Left colon (tissue), 2 donors: Measurements from ENCODE around the gene CHSY3. TPM values are rescaled to one million over a fixed set of nuclear protein-coding genes. Genes with fewer than 3 reads are reported as not detected.

Source experiments
- ATAC-seq: fragments of 200-7000 bp; cut with Tn5 transposase; one replicate; pipeline ENCODE4 v1.9.1; 2020; ENCODE audit warnings: mild to moderate bottlenecking, moderate library complexity
- DNase-seq, 2 donors: peaks; one replicate each; pipeline ENCODE4 v3.0.0-alpha.2; 2020
- intact Hi-C, 2 donors: fragments of 100-400 bp; cut with DNase I in 1 of 2; cut with micrococcal nuclease in 1 of 2; formaldehyde crosslinking; loops; one replicate each; pipeline versions ENCODE4 v1.11.2 to v1.14.0; 2022; cut with DNase I, micrococcal nuclease
- total RNA-seq, 2 donors: library from RNA; stranded (reverse); fragmentation: NEBNext Ultra II Directional; extraction: Animal tissue kit (Norgen Biotek cat#: 25700); gene quantifications; one replicate each; pipeline ENCODE4 v1.2.1, GENCODE V29; 2021
- donor health status: DM: no; HTN: no; CAD: no.
- donor health status: DM: yes; HTN: yes; CAD: no.

CHSY3 gene
- total RNA-seq, 2 donors from 2014 or later, result 0.52 to 0.67 TPM

DNA sequence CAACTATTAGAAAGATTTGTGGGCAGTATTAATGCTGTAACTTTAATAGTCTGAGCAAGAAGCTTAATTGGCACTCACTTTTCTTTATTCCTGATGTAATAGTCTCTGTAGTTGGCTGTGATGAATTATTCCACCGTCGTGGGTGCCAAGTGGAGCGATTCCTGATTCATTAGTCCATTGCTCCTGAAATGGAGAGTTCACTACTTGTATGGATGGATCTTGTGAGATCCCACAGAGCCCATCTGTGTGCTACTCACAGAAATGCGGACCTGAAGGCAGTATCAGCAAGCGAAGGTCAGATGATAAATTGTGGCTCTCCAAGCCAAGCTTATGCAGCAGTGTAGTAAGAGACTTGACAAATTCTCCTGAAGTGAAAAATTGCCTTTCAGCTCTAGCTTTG lies 212.2 kb downstream of the CHSY3 start:
- intact Hi-C loops, result no loop called here
- DNase-seq (no peak), ATAC-seq (no peak)

DNA sequence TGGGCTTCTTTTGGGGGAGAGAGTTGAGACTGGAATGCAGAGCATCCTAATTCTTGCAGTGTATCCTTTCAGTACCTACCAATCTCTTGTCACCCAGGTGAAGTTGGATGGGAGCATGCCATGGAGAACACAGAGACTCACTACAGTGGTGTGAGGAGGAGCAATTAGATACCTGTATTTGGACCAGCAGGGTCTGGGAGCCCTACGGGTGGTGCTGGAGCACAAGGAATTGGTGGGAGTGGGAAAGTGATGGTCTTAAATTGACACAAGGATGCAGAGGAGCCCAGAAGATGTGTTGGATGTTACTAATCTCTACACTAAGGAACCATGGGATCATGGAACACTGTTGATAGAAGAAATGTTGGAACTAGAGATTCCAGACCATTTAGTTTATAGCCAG lies 212.7 kb downstream of the CHSY3 start:
- DNase-seq (no peak), ATAC-seq (no peak)
- intact Hi-C loops, result no loop called here

GRCh38 chr5:130126746-130127145 lies 222.5 kb downstream of the CHSY3 start:
- ATAC-seq, result no peak
- DNase-seq, result no peak
- intact Hi-C loops, result no loop called here

- intact Hi-C loops, result no loop called here
- no peak for ATAC-seq
- DNase-seq, result no peak
Measured at GRCh38 chr5:130135506-130135905, 231.2 kb downstream of the CHSY3 start.

DNA sequence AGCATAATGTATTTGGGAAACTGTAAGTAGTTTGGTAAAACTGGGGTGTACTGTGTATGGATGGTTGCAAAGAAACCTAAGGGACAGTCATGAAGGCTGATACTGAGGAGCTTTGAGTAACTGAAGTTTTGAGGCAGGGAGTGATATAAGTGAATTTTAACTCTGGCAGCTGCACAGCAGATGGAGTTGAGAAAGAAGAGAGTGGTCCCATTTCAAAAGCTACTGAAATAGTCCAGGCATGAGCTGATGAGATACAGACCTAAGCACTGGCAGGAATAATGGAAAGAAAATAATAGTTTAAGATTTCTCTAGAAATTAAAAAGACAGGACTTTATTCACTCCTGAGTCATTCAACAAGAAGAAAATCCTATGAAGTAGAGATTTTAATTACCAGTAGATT lies 232.0 kb downstream of the CHSY3 start:
- DNase-seq (no peak), ATAC-seq (no peak)
- intact Hi-C loops, result no loop called here

- intact Hi-C loops, result no loop called here
- ATAC-seq (no peak), DNase-seq (no peak)
Measured at GRCh38 chr5:130137681-130138080, 233.4 kb downstream of the CHSY3 start.

GRCh38 chr5:130138406-130139045 lies 234.3 kb downstream of the CHSY3 start:
- intact Hi-C loops, result no loop called here
- ATAC-seq, result no peak
- no peak for DNase-seq

DNA sequence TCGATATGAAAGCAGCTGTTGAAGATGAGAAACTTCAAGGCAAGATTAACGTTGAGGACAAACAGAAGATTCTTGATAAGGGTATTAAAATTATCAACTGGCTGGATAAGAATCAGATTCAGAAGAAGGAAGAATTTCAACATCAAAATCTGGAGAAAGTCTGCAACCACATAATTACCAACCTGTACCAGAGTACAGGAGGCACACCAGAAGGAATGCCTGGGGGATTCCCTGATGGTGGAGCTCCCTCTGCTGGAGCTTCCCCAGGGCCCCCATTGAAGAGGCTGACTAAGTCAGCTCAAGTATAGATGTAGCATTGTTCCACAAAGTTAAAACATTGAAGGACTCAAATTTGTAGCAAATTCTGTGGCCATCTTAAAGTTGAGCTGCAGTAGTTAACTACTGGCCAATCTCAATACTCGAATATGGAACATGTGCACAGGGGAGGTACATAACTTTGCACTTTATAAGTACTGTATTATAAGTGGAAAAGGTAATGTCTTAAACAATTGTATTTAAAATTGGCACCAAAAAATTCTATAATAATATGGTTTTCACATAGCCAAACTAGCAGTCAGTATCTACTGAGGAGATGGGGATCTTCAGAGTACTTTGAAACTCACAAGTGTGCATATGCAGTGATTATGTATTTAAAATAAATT lies 237.5 kb downstream of the CHSY3 start:
- no peak for ATAC-seq
- peak in 1 of 2 donors; percentile 18 for DNase-seq
- intact Hi-C loops, result no loop called here

GRCh38 chr5:130151239-130151638 lies 247.0 kb downstream of the CHSY3 start:
- no peak for ATAC-seq
- DNase-seq, result no peak
- intact Hi-C loops, result no loop called here

GRCh38 chr5:130155345-130156011 lies 251.2 kb downstream of the CHSY3 start:
- ATAC-seq, result no peak
- no peak for DNase-seq
- intact Hi-C loops, result no loop called here

- intact Hi-C loops, result no loop called here
- ATAC-seq (no peak), DNase-seq (no peak)
Measured at GRCh38 chr5:130158036-130158435, 253.8 kb downstream of the CHSY3 start.

- no peak for DNase-seq
- intact Hi-C loops, result no loop called here
- no peak for ATAC-seq
Measured at GRCh38 chr5:130159968-130160367, 255.7 kb downstream of the CHSY3 start.

DNA sequence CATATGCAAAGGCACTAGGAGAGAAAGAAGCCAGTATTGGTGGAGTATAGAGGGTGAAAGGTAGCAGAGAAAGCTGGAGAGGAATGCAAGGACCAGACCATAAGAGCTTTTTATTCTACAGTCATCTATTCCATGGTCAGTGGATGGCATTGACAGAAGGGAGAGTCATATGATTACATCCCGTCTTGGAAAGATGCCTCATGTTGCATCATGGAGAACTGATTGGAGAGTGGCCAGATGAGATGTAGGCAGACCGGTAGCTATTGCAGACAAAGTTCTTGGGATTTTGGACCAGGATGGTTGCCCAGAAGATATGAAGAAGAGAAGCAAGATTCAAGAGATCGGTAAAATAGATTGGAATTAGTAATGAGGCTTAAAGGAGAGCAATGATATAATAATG lies 260.7 kb downstream of the CHSY3 start:
- intact Hi-C loops, result no loop called here
- ATAC-seq (no peak), DNase-seq (no peak)

- ATAC-seq (no peak), DNase-seq (no peak)
Measured at GRCh38 chr5:130166839-130167490, 262.7 kb downstream of the CHSY3 start.

GRCh38 chr5:130168211-130168610 lies 263.9 kb downstream of the CHSY3 start:
- no peak for DNase-seq

More at GRCh38 chr5:130166839-130167490, 262.7 kb downstream of the CHSY3 start:
- intact Hi-C loops, result no loop called here

DNA sequence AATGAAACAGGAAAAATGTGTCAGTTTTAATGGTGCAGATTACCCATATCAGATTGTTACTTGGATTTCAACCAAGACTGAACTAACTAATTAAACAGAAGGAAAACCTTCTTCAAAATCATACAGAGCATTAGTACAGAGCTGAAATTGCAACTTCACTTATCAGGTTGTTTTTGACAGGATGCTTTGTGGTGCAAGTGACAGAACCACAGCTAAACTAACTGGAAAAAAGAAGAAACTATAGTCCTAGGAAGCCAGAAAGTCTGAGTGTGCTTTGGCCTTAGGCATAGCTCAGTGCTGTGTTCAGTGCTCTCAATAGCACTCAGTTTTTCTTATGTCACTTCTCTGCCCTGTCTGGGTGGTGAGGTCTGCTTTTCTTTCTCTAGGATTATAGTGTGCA lies 267.4 kb downstream of the CHSY3 start:
- no peak for ATAC-seq
- intact Hi-C loops, result no loop called here
- DNase-seq, result no peak

More at GRCh38 chr5:130168211-130168610, 263.9 kb downstream of the CHSY3 start:
- intact Hi-C loops, result no loop called here
- no peak for ATAC-seq

DNA sequence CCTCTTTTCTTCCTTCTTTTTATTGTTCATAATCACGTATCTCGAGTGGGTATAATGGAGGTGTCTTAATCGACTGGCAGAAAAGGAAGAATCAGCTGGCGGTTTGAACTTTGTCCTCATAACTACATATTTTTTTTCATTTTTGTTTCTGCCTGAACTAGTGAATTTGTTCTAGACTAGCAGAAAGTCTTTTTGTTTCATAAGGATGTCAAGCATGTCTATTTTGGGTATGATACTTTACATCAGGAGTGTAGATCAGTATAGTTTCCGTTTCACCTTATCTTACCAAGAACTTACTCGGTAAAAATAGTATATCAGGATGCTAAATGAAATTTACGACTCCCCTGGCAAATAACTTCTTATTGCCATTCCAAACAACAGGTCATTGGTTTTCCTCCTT lies 278.9 kb downstream of the CHSY3 start:
- ATAC-seq (no peak), DNase-seq (no peak)
- intact Hi-C loops, result no loop called here

DNA sequence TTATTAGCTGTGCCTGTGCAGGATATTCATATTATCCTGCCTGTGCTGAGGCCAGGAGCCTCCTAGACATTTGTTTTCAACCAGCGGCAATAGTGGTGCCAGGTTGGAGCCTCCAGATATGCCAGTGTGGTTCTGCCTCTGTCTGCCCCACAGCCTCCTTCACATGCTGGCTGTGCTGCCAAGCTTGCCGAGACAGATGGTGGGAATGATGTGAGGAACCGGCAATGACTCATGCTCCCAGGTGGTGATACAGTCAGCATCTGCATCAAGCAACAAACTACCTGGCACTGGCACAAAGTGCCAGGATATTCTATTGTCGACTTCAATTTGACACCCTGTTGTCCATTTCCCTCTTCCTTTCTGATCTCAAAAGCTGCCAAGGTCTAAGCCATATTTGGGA lies 285.7 kb downstream of the CHSY3 start:
- ATAC-seq, result no peak
- intact Hi-C loops, result no loop called here

GRCh38 chr5:130198927-130199326 lies 294.7 kb downstream of the CHSY3 start:
- intact Hi-C loops, result no loop called here
- ATAC-seq, result no peak
- DNase-seq, result no peak

More for the DNA sequence above, 285.7 kb downstream of the CHSY3 start:
- no peak for DNase-seq

- DNase-seq (no peak), ATAC-seq (no peak)
- intact Hi-C loops, result no loop called here
Measured at GRCh38 chr5:130206686-130207085, 302.4 kb downstream of the CHSY3 start.
